OCI-M2 (cell line): ENCODE measurements around the gene RNF121.

Experiments used
- DNase-seq: peaks from one replicate; lab custom pipeline; 2025; ENCODE audit not compliant: unreplicated experiment; lab: John Stamatoyannopoulos, UW

The RNF121 gene

GRCh38 chr11:72030472-72031045 is 101.7 kb downstream of the RNF121 start:
- DNase-seq = no peak

DNA sequence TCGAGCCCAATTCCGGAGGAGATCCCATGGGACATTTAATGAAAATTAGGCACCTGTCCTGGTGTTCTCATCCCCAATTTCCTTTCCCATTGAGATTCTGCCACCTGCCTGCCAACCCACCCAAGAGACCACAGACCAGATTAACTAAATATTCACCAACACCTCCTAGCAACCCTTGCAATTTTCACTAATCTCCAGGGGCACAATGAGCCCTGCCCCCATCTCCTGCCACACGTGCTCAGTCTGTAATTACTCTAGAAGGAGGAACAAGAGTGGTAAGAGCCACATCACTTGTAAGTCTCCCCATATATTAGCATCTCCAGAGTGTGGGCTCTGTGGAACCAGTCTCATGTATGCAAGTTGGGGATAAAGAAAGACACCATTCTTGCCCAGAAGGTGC is 107.8 kb downstream of the RNF121 start:
- DNase-seq = no peak

GRCh38 chr11:72037554-72038311 is 108.9 kb downstream of the RNF121 start:
- DNase-seq = no peak

DNA sequence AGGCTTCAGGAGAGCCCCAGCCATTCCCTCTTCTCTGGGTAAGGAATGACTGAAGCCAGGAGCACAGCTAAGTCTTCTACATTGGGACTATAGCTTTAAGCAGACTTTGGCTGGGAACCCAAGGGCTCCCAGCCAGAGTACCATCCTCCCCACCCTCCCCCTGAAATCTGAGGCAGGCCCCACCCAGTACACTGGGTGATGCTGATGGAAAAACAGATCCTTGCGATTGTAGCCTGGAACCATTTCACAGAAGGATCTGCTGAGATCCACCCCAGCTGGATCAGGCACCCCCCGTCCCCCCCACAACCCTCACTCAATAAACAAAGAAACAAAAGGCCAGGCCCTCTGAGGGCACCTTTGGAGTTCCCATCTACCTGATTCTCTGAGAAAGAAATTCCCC is 109.6 kb downstream of the RNF121 start:
- no peak for DNase-seq

- no peak for DNase-seq
These were observed 110.4 kb downstream of the RNF121 start for GRCh38 chr11:72039031-72039855.

DNA sequence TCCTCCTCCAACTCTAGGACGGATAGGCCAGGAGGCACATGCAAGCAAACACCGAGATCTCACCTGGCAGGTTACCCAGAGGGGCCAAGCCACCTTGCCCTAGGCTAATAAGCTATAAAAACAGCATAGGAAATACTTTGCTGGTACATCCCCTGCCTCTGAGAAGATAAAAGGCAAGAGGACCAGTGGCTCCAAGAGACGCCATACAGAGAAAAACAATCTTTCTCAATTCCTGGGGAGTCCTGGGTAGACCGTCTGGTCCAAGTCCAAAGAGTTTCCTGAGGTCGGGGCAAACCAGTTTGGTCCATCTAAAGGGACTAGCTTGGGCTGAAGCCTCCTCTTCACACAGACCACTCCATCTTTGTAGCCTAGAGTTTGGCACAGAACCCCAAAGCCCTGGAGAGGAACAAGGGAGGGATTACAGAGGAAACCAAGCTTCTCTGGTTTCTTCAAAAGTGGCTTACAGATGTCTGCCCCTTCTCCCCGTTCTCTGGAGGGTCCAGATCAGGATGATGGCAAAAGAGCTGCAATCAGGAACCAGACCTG is 111.1 kb downstream of the RNF121 start:
- DNase-seq = no peak

DNA sequence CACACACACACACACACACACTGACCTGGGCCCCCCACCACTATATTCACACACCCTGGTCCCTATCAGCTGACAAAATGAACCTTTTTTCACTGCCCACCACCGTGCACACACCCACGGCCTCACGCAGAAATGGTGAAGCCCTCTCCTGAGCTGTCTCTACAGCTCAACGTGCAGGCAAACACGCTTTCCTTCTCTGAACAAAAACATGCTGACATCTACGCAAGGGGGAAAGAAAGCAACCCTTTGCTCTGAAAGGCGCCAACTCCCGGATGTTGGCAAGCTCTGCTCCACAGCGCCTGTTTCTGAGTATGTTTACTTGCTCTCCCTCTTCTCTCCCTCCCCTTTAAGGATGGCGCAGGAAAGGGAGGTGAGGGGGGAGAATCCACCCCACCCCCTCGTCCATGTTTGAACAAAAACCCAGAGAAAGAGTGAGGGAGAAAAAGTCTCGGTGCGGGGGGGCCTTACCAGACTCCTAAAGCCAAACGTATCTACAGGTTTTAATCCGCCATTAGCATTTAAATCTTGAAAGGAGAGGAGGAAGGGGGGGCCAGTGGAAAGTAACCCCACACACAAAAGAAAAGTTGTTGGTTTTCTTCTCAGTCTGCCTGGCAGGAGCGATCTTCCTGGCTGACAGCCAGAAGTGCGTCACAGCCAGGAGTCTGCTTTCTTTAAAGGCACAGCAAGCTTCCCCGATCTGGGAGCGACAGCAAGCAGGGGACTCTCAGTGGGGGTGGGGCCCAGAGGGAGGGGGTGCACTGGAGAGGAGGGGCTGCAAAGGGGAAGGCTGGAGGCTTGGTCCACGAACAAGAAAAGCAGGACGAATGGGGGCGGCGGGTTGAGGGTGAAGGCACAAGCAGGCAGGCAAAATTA is 111.9 kb downstream of the RNF121 start:
- DNase-seq = no peak

- no peak for DNase-seq
These were observed 112.7 kb downstream of the RNF121 start for GRCh38 chr11:72041364-72042063.

GRCh38 chr11:72042064-72042745 is 113.4 kb downstream of the RNF121 start:
- no peak for DNase-seq

GRCh38 chr11:72045849-72046248 is 117.0 kb downstream of the RNF121 start:
- DNase-seq = no peak
